ENCODE data around the gene CCL25.

Gene CCL25

GRCh38 chr19:8065875-8066261 lies 13.3 kb downstream of the CCL25 start:
- Histone ChIP-seq H2BK5ac (ENCODE audit: low read depth, low read length, poor library complexity, severe bottlenecking) (peak overlapping the region; percentile 21), H2BK15ac (ENCODE audit: low read depth, poor library complexity, severe bottlenecking) (no peak overlapping the region), H2BK120ac (ENCODE audit: low read depth, low read length) (no peak overlapping the region), H2AFZ (ENCODE audit: low read depth, low read length) (no peak overlapping the region), H3K18ac (ENCODE audit: low read depth in 1 of 2, low read length in 2 of 2) (no peak overlapping the region), H3K4me1 (ENCODE audit: control insufficient read depth, insufficient read depth, low read depth, low read length) (no peaks in the 10 kb centered on the region), H3K36me3 (ENCODE audit: control insufficient read depth in 1 of 2, insufficient read depth in 2 of 2, low read depth in 1 of 2, low read length in 2 of 2) (no peaks in the 10 kb centered on the region), H3K9ac (ENCODE audit: low read length) (no peak overlapping the region), H2AK5ac (ENCODE audit: low read length, severe bottlenecking) (no peak overlapping the region), H4K8ac (ENCODE audit: low read length) (no peak overlapping the region), H3K4me2 (ENCODE audit: low read length, poor library complexity, severe bottlenecking) (no peak overlapping the region), H2BK12ac (ENCODE audit: low read length in 2 of 2) (no peak overlapping the region), H3K27me3 (ENCODE audit: control insufficient read depth in 1 of 2, insufficient read depth in 1 of 2, low read length in 2 of 2) (peaks cover 0 to 5% of the 10 kb centered on the region in 2 experiments), H3K4ac (ENCODE audit: low read depth in 1 of 2, low read length in 2 of 2) (no peak overlapping the region), H3K14ac (ENCODE audit: low read length in 2 of 2) (no peak overlapping the region), H3K9me3 (ENCODE audit: control insufficient read depth, low read length) (peaks cover 12% of the 10 kb centered on the region), H3K79me1 (replicated peaks; ENCODE audit: low read length, poor library complexity, severe bottlenecking) (no peaks in the 10 kb centered on the region), H3K23ac (ENCODE audit: low read length in 2 of 2) (no peak overlapping the region), H3K4me3 (ENCODE audit: insufficient read depth in 1 of 2, low read depth in 1 of 2, low read length in 2 of 2) (no peak overlapping the region), H3K27ac (ENCODE audit: low read length, poor library complexity, severe bottlenecking) (no peak overlapping the region), H4K91ac (ENCODE audit: low read length) (no peak overlapping the region)
- no peak for DNase-seq
- 92% methylated on average over 20 of the region's 20 CpGs for WGBS

DNA sequence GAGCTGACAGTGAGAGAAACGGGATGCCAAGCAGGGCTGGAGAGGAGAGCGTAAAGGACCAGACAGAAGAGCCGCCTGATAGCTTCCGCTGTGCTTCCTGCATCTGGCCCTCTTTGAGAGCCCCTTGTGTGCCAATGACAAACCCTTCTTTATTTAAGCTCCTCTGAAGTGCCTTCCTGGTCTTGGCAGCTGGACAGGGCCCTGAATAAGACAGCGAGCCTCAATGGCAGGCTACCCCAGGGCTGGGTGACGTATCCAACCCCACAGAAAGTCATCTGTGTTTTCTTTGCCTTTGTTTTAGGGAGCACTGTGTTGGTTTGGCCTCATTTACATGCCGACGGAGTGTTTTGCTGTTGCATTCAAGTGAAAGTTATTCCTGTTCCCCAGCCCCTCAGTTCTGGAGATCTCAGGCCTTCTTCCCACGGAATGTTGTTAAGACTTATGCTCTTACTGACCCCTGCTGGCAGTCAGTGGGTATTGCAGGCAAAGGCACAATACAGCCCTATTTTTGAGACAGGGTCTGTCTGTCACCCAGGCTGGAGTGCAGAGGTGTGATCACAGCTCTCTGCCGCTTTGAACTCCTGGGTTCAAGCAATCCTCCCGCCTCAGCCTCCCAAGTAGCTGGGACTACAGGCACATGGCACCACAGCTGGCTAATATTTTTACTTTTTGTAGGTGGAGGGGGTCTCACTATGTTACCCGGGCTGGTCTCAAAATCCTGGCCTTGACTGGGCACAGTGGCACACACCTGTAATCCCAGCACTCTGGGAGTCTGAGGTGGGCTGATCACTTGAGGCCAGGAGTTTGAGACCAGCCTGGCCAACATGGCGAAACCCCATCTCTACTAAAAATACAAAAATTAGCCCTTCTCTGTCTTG lies 16.8 kb downstream of the CCL25 start:
- H3K4me2 ChIP-seq (ENCODE audit: low read length, poor library complexity, severe bottlenecking): no peak overlapping the region
- H3K18ac ChIP-seq (ENCODE audit: low read depth in 1 of 2, low read length in 2 of 2): no peak overlapping the region
- H3K27ac ChIP-seq (ENCODE audit: low read length, poor library complexity, severe bottlenecking): no peak overlapping the region
- H3K14ac ChIP-seq (ENCODE audit: low read length in 2 of 2): no peak overlapping the region
- H3K9ac ChIP-seq (ENCODE audit: low read length): no peak overlapping the region
- 79% methylated on average over 13 of the region's 13 CpGs for WGBS
- no peak for DNase-seq
- H3K79me1 ChIP-seq (replicated peaks; ENCODE audit: low read length, poor library complexity, severe bottlenecking): no peaks in the 10 kb centered on the region
- no peak overlapping the region for H2BK120ac ChIP-seq (ENCODE audit: low read depth, low read length)
- H2AK5ac ChIP-seq (ENCODE audit: low read length, severe bottlenecking): no peak overlapping the region
- H4K91ac ChIP-seq (ENCODE audit: low read length): no peak overlapping the region
- no peaks in the 10 kb centered on the region for H3K4me1 ChIP-seq (ENCODE audit: control insufficient read depth, insufficient read depth, low read depth, low read length)
- H2BK15ac ChIP-seq (ENCODE audit: low read depth, poor library complexity, severe bottlenecking): no peak overlapping the region
- H3K36me3 ChIP-seq (ENCODE audit: control insufficient read depth in 1 of 2, insufficient read depth in 2 of 2, low read depth in 1 of 2, low read length in 2 of 2): no peaks in the 10 kb centered on the region
- no peaks in the 10 kb centered on the region for H3K27me3 ChIP-seq (ENCODE audit: control insufficient read depth in 1 of 2, insufficient read depth in 1 of 2, low read length in 2 of 2)
- no peak overlapping the region for H3K4me3 ChIP-seq (ENCODE audit: insufficient read depth in 1 of 2, low read depth in 1 of 2, low read length in 2 of 2)
- no peak overlapping the region for H2AFZ ChIP-seq (ENCODE audit: low read depth, low read length)
- no peak overlapping the region for H2BK12ac ChIP-seq (ENCODE audit: low read length in 2 of 2)
- no peak overlapping the region for H3K4ac ChIP-seq (ENCODE audit: low read depth in 1 of 2, low read length in 2 of 2)
- no peak overlapping the region for H2BK5ac ChIP-seq (ENCODE audit: low read depth, low read length, poor library complexity, severe bottlenecking)
- H3K9me3 ChIP-seq (ENCODE audit: control insufficient read depth, low read length): peaks cover 15% of the 10 kb centered on the region
- no peak overlapping the region for H3K23ac ChIP-seq (ENCODE audit: low read length in 2 of 2)
- H4K8ac ChIP-seq (ENCODE audit: low read length): no peak overlapping the region

DNA sequence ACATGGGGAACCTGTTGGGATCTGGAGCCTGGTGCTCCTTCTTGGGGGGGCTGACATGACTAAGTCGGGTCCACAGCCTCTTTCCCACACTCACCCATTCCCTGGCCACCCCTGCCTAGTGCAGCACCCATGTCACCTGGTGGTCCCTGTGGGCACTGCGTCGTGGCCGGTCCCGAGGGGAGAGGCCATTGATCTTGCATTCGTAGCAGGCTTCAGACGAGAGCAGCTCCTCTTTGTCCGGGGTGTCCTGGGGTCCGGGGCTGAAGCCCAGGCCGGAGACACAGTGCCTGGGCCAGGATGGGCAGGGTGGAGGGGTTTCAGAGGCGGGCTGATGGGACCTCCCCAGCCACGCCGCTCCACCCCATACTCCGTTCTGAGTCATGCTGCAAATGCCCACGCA lies 19.4 kb downstream of the CCL25 start:
- Histone ChIP-seq H3K36me3 (ENCODE audit: control insufficient read depth in 1 of 2, insufficient read depth in 2 of 2, low read depth in 1 of 2, low read length in 2 of 2) (no peaks in the 10 kb centered on the region), H2BK12ac (ENCODE audit: low read length in 2 of 2) (no peak overlapping the region), H3K23ac (ENCODE audit: low read length in 2 of 2) (no peak overlapping the region), H3K9me3 (ENCODE audit: control insufficient read depth, low read length) (peaks cover 19% of the 10 kb centered on the region), H4K8ac (ENCODE audit: low read length) (no peak overlapping the region), H3K27ac (ENCODE audit: low read length, poor library complexity, severe bottlenecking) (no peak overlapping the region), H4K91ac (ENCODE audit: low read length) (no peak overlapping the region), H3K9ac (ENCODE audit: low read length) (no peak overlapping the region), H2AK5ac (ENCODE audit: low read length, severe bottlenecking) (no peak overlapping the region), H3K4me3 (ENCODE audit: insufficient read depth in 1 of 2, low read depth in 1 of 2, low read length in 2 of 2) (no peak overlapping the region), H3K14ac (ENCODE audit: low read length in 2 of 2) (no peak overlapping the region), H3K4ac (ENCODE audit: low read depth in 1 of 2, low read length in 2 of 2) (no peak overlapping the region), H3K18ac (ENCODE audit: low read depth in 1 of 2, low read length in 2 of 2) (no peak overlapping the region), H2AFZ (ENCODE audit: low read depth, low read length) (no peak overlapping the region), H3K4me1 (ENCODE audit: control insufficient read depth, insufficient read depth, low read depth, low read length) (no peaks in the 10 kb centered on the region), H2BK15ac (ENCODE audit: low read depth, poor library complexity, severe bottlenecking) (no peak overlapping the region), H3K79me1 (replicated peaks; ENCODE audit: low read length, poor library complexity, severe bottlenecking) (no peaks in the 10 kb centered on the region), H3K4me2 (ENCODE audit: low read length, poor library complexity, severe bottlenecking) (no peak overlapping the region), H3K27me3 (ENCODE audit: control insufficient read depth in 1 of 2, insufficient read depth in 1 of 2, low read length in 2 of 2) (peaks cover 0 to 12% of the 10 kb centered on the region in 2 experiments), H2BK5ac (ENCODE audit: low read depth, low read length, poor library complexity, severe bottlenecking) (no peak overlapping the region), H2BK120ac (ENCODE audit: low read depth, low read length) (no peak overlapping the region)
- 89% methylated on average over 15 of the region's 15 CpGs for WGBS
- DNase-seq: no peak

DNA sequence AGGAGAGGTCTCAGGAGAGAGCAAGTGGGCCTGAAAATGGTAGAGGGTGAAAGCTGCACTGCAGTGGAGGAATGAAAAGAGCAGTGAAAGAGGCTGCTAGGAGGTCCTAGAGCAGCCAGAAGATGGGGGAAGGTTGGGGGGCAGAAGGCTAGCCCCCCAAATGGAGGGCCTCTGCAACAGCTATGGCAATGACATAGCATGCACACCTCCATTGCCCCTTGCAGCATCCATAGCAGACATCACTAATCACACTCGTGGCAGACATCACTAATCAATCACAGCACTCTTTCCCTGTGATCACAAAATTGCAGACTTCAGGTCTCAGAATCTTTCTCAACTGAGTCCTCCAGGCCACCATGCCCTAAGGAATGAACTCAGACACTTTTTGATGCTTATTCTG lies 21.9 kb downstream of the CCL25 start:
- no peak overlapping the region for H3K23ac ChIP-seq (ENCODE audit: low read length in 2 of 2)
- H3K79me1 ChIP-seq (replicated peaks; ENCODE audit: low read length, poor library complexity, severe bottlenecking): no peaks in the 10 kb centered on the region
- no peak overlapping the region for H3K4ac ChIP-seq (ENCODE audit: low read depth in 1 of 2, low read length in 2 of 2)
- H2BK5ac ChIP-seq (ENCODE audit: low read depth, low read length, poor library complexity, severe bottlenecking): no peak overlapping the region
- H2BK120ac ChIP-seq (ENCODE audit: low read depth, low read length): no peak overlapping the region
- no peak overlapping the region for H2AK5ac ChIP-seq (ENCODE audit: low read length, severe bottlenecking)
- WGBS: 65% methylated on average over 1 of the region's 1 CpG
- H3K14ac ChIP-seq (ENCODE audit: low read length in 2 of 2): no peak overlapping the region
- H4K8ac ChIP-seq (ENCODE audit: low read length): no peak overlapping the region
- H3K4me3 ChIP-seq (ENCODE audit: insufficient read depth in 1 of 2, low read depth in 1 of 2, low read length in 2 of 2): no peak overlapping the region
- no peak overlapping the region for H3K4me2 ChIP-seq (ENCODE audit: low read length, poor library complexity, severe bottlenecking)
- no peak overlapping the region for H4K91ac ChIP-seq (ENCODE audit: low read length)
- H3K36me3 ChIP-seq (ENCODE audit: control insufficient read depth in 1 of 2, insufficient read depth in 2 of 2, low read depth in 1 of 2, low read length in 2 of 2): no peaks in the 10 kb centered on the region
- no peaks in the 10 kb centered on the region for H3K4me1 ChIP-seq (ENCODE audit: control insufficient read depth, insufficient read depth, low read depth, low read length)
- no peak overlapping the region for H2BK12ac ChIP-seq (ENCODE audit: low read length in 2 of 2)
- no peak overlapping the region for H2BK15ac ChIP-seq (ENCODE audit: low read depth, poor library complexity, severe bottlenecking)
- DNase-seq: no peak
- H2AFZ ChIP-seq (ENCODE audit: low read depth, low read length): no peak overlapping the region
- no peak overlapping the region for H3K27ac ChIP-seq (ENCODE audit: low read length, poor library complexity, severe bottlenecking)
- peaks cover 4 to 28% of the 10 kb centered on the region in 2 experiments for H3K27me3 ChIP-seq (ENCODE audit: control insufficient read depth in 1 of 2, insufficient read depth in 1 of 2, low read length in 2 of 2)
- no peak overlapping the region for H3K9ac ChIP-seq (ENCODE audit: low read length)
- H3K18ac ChIP-seq (ENCODE audit: low read depth in 1 of 2, low read length in 2 of 2): no peak overlapping the region
- H3K9me3 ChIP-seq (ENCODE audit: control insufficient read depth, low read length): peaks cover 12% of the 10 kb centered on the region
